Measurements from ENCODE around the gene HNRNPM.

DNA sequence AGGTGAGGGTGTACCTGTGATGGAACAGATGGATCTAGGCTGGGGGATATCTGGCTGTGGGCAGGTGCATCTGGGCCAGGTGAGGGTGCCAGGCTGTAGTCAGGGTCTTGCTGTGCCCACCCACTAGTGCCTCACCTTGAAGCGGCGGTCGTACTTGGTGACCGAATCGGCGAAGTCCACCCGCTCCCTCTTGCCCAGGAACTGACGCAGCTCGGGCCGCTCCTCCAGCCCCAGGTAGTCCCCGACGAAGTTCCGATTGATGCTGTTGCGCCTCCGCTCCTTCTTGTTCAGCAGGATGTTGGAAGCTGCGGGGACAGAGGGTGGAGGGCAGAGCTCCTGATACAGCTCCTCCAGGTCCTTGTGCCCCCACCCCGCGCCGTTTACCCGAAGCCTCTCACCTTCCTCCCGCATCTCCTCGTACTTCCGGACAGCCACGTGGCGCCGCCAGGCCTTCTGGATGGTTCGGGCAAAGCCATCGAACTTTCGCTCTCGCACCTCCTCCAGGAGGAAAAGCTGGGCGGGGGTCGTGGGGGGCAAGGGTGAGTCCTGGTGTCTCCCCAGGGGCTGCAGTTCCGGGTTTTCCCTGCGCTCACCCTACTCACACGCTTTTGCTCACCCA lies 85.4 kb downstream of the HNRNPM start:
- TF ChIP-seq, protein P1, sequence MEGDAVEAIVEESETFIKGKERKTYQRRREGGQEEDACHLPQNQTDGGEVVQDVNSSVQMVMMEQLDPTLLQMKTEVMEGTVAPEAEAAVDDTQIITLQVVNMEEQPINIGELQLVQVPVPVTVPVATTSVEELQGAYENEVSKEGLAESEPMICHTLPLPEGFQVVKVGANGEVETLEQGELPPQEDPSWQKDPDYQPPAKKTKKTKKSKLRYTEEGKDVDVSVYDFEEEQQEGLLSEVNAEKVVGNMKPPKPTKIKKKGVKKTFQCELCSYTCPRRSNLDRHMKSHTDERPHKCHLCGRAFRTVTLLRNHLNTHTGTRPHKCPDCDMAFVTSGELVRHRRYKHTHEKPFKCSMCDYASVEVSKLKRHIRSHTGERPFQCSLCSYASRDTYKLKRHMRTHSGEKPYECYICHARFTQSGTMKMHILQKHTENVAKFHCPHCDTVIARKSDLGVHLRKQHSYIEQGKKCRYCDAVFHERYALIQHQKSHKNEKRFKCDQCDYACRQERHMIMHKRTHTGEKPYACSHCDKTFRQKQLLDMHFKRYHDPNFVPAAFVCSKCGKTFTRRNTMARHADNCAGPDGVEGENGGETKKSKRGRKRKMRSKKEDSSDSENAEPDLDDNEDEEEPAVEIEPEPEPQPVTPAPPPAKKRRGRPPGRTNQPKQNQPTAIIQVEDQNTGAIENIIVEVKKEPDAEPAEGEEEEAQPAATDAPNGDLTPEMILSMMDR (IDR thresholded peaks at IDR 0.05), result no peak
- TF ChIP-seq ZFX (IDR thresholded peaks at IDR 0.05; ENCODE audit: borderline replicate concordance), result no peak
